GM10847 (cell line): ENCODE data around the gene MYH10.

Experiments used
- POLR2A ChIP-seq: IDR thresholded peaks from 2 replicates; pipeline ENCODE4 v1.6.1; 2011; ENCODE audit not compliant: insufficient read length; ENCODE audit errors: extremely low read depth

The MYH10 gene

DNA sequence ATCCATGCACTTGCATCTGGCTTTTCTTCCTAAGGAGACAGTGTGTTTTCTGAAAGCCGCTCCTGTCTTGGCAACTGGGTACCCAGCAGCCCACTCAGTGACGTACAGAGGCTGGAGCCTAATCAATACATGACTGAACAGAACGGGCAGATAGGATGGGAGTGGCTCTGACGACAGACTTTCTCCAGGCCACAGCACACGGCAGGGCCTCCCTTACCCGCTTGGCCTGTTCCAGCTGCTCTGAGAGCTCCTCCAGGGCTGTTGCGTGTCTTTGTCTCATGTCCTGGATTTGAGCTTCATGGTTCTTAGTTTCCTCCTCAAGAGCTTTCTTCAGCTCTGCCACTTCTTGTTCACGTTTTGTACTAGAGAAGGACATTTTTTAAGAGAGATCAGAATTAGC, 129.9 kb downstream of the MYH10 start:
- TF ChIP-seq POLR2A, result no peak

DNA sequence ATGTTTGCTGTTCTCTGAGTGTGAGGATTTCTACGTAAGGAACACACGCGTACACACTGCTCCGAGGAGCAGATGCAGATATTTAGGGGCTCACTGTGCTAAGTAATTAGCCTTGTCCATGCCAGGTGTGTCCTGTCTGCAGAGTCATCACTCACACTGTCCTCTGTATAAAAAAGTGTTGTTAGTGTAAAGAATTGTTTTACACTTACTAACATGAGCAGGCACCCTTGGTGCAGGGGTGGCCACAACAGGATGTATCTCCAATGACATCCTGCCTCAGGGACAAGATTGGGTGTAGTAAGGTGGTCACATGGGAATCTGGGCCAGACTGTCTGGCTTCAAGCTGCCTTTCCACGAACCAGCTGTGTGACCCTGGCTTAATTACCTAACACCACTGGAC, 130.9 kb downstream of the MYH10 start:
- TF ChIP-seq POLR2A, result no peak

DNA sequence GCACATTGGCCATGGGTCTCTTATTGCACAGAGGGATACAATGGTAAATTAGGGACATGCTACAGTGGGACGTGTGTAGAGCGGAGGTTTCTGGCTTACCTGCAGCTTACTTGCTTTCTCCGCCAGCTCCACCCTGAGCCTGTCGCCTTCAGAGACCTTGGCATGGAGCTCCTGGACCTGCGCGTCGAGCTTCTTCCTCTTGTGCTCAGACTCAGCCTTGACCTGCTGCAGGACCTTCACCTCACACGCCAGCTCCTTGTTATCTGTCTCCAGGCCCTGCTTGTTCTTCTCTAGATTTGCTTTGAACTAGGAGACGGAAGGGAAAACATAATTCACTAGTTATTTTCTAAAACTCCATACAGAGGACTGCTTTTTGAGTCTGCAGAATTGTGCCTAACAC, 131.4 kb downstream of the MYH10 start:
- TF ChIP-seq POLR2A, result no peak

DNA sequence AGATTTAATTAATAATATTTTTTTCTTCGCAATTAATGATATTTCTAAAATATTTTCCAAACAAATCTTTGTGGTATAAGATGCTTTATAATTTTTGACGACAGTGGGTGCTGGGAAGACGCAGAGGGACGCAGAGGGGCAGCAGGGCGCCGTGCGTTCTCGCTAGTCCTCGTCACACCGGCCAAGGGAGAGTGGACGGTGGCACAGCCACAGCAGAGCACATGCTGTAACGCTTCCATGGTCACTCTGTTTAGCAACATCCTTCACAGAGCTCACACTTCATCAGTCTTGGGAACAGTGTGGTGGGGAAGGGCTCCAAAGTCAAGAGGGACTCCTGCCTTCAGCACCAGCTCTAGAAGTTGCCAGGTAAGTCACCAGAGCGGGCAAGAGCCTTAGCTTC, 134.4 kb downstream of the MYH10 start:
- TF ChIP-seq POLR2A, result no peak

DNA sequence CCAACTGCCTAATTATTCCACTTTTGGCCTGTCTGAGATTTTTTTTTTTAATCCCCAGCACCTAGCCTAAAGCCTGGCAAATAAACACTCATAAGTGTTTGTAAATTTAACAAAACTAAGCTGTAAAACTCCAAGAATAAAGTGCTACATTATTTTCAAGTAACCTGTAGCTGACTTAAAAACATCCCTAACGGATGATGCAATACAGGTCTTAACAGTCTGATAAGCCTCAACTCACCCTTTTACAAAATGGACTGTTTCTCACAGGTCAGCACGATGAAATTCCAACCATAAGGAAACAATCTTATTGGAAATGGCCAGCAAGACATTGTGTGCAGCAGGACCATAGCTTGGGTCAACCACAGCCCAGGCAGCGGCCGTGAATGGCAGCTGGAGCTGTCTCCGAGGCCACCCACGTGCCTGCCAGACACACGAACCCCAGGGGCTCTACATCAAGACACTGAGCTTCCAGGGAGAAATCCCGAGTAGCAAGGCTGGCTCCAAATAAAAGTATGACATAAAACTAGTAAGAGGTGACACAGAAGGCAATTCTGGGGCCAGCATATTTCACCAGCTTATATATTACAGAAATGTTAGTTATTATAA, 135.9 kb downstream of the MYH10 start:
- TF ChIP-seq POLR2A, result no peak

DNA sequence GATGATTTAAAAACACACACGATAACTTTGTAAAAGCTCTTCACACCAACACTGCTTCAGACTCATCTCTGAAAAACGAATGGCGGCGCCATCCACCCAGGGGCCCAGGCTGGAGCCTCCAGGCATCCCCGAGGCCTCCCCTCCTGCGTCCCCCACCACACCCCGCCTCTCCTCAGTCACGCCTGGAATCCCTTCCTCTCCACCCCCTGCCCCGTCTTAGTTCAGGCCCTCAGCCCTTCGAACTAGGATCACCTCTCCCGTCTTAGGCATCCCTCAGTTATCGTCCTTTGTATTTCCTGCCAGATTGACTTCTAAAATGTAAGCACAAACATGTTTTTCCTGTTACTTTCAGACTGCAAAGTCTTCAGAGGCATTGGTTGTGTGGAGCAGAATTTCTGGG, 136.5 kb downstream of the MYH10 start:
- no peak for TF ChIP-seq POLR2A

DNA sequence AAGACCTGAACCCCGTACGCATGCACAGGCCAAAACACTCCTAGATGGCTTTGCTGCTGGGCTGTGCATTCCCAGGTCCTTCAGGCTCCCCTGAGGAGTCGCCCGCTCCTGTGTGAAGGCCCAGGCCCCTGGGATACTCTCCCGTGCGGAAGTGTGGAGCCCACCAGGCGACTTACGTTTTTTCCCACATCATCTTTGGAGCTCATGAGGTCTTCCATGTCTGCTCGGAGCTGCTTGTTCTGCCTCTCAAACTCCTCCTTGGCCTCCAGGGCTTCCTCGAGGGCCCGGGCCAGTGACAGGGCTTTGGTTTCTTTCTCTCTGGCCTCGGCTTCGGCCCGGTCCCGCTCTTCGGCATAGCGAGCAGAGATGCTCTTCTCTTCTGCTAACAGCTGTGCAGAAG, 138.4 kb downstream of the MYH10 start:
- no peak for TF ChIP-seq POLR2A

DNA sequence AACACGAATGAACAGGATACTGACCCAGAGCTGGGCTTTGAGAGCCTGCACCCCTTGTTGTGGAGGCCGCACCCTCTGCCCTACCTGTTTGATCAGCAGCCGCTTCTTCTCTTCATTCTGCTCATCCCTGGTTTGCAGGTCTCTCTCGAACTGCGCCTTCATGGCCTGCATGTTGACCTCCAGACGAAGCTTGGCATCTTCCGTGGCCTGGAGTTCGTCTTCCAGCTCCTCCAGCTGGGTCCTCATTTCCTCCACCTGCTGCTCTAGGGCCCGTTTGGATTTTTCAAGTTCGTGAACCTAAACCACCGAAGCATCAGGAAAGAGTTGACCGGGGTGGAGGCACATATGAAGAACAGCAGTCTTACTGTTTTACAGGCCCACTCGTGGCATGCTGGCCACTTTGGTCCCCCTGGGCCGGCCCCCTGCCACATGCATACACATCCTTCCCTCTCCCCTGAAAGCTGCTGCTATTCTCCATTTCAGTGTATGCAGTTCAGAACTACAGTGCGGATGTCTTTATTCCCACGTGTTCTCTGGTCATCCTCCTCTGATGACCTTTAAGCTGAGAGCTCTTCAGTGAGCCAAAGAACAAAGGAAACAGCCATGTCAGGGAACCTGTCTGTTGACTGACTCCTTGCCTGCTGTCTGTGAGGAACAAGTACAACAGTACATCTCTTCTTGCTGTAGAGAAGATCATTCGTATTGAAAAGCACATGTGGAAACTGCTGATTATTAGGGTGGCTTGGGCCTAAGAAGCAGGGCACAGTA, 140.1 kb downstream of the MYH10 start:
- TF ChIP-seq POLR2A, result no peak

DNA sequence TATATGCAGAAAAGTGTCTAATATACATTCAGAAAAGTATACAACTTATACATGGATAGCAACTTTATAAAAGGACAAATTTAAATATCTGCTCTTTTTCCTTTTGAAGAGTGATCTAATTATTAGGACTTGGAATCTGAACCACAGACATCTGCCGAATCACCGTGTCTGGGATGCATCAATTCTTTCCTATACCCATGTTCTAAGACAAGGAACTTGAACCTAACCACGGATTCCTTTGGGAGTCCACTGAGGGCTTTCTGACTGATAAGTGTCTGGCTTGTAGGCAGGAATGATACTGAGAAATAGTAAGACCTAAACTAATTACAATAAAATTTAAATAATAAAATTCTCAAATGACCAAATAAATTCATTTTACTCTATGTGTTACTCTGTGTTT, 140.7 kb downstream of the MYH10 start:
- TF ChIP-seq POLR2A, result no peak

DNA sequence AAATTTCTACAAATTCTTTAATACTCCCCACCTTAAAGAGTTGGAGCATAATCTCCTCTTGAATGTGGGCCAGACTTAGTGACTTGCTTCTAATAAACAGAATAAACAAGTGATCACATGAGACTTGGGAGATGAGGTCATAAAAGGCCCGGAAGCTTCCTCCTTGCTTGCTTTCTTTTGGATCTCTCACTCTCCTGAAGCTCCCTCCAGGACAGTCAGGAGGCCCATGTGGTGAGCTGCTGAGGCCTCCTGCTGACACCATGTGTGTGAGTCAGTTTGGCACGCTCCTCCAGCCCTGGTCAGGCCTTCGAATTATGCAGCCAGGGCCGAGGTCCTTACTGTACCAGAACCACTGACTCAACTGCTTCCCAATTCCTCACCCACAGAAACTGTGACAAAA, 141.6 kb downstream of the MYH10 start:
- TF ChIP-seq POLR2A, result no peak

DNA sequence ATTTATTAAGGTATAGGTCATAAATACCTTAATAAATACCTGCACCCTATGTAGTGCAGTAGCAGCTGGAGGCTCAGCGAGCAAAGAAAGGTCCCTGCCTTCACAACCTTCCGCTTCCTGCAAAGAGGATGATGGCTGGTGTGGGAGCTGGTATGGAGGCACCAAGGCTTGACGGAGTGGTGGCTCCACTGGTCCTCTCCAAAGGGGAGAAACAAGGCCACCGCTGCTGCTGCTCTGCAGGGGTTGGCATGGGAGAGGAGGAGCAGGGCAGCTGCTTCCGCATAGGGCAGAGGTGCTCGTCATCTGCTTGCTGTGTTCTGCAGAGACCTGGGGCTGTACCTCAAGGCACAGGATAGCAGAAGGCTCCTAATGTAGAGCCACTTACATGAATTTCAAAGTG, 142.0 kb downstream of the MYH10 start:
- no peak for TF ChIP-seq POLR2A

DNA sequence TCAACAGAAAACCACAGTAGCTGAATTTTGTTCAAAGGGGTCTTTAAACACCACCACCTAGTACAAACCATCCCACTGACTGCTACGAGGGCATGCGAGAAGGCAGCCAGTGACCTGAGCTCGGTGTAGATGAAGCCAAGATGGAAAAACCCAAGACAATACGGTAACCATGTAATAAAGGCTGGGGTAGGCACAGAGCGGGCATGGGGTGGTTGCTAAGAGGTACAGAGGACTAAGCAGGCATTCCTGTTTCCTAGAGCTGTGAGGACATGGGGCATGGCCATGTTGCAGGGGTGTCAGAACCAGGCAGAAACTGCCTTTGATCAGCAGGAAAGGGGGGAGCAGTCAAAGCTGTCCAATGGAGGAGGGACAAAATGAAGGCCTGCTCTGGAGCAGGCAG, 142.8 kb downstream of the MYH10 start:
- TF ChIP-seq POLR2A, result no peak

DNA sequence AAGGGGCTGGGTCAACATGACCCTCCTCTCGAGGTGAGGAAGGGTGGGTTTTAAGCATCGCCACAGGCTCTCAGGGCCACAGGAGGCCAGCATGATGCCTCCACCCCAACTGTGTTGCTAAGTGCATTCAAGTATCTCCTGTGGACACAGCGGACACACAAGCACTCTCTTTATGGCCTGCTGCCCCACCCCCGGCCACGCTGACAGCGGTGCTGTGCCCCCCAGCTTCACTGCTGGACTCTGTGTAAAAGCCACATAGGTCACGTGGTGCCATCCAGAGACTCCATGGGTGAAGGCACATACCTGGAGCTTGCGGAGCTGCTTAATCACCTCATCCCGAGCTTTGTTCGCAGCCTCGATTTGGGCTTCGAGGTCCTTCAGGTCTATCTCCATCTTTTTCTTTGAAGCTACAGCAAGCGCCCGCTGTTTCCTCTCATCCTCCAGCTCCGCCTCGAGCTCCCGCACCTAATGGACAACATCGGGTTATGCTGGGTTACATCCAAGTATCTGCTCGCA, 143.3 kb downstream of the MYH10 start:
- TF ChIP-seq POLR2A, result no peak

DNA sequence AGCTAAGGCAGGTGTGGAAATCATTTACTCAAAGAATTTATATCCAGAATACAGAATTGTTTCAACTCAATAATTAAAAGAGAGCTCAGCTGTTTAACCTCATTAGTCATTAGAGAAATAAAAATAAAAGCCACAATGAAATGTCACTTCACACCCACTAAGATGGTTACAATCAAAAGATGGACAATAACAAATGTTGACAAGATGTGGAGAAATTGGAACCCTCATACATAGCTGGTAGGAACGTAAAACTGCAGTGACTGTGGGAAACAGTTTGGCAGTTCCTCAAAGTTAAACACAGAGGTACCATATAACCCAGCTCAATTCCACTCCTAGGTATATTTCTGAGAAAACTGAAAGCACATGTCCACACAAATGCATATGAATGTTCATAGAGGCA, 145.0 kb downstream of the MYH10 start:
- TF ChIP-seq POLR2A, result no peak

DNA sequence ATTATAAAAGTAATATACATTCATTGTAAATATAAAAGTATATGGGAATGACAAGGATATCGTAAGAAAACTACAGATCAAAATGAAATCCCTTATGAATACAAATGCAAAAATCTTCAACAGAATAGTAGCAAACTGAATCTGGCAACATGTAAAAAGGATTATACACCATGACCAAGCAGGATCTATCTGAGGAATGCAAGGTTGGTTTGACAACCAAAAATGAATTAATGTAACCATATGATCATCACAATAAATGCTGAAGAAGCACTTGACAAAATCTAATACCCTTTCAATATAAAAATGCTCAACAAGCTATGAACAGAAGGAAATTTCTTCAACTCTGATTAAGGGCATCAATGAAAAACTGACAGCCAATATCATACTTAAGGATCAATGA, 146.1 kb downstream of the MYH10 start:
- no peak for TF ChIP-seq POLR2A

DNA sequence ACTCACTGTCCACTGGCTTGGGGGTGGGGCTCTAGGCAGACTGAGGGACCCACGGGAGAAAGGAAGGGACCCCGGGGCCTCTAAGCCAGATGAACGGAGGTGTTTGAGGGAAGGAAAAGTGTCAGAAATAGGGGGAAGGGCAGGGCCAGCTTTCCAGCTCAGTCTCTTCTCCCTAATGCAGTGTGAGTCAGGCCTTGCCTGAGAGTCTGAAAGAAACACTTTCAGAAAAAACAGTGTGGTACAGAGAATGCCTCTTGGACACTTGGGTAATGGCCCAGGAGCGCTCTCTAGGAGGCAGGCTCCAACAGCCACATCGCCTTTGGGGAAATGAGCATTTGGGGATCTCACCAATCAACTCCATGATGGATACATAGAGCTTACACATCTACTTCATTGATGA, 148.0 kb downstream of the MYH10 start:
- TF ChIP-seq POLR2A, result no peak

DNA sequence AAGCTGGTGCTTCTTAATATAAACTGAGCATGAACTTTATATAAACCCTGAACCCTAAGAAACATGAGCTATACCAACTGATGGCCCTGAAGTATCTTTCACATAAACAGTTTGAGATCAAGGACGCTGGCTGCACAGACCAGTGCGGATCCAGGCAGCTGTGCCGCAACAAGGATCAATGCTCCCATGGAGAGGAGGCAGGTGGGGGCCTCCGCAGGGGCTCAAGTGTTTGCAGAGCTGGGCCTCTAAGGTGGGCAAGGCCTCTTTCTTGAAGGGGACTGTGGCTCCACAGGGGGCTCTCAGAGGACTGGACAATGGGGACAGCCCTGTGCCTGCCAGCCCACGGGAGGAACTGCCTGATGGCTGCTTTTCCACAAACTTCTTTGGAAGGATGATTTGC, 148.8 kb downstream of the MYH10 start:
- TF ChIP-seq POLR2A, result no peak
